Measurements from ENCODE around the gene CX3CR1. TPM values are rescaled to one million over a fixed set of nuclear protein-coding genes. Genes with fewer than 3 reads are reported as not detected.

Gene CX3CR1
- polyA plus RNA-seq, 4 donors: 0.06 to 3.7 TPM; not detected in 2

GRCh38 chr3:39277893-39278615, 1.8 kb downstream of the CX3CR1 start:
- Histone ChIP-seq H3K27me3 (ENCODE audit: control insufficient read depth in 3 of 3, insufficient read depth in 3 of 3, low read length in 3 of 3) (peaks cover 0 to 2% (median 0%) of the 10 kb centered on the region in 3 donors), H3K27ac (ENCODE audit: low read depth in 1 of 3, low read length in 2 of 3) (no peak overlapping the region), H3K9me3 (ENCODE audit: control insufficient read depth in 2 of 2, insufficient read depth in 1 of 2, low read depth in 1 of 2, low read length in 1 of 2) (no peaks in the 10 kb centered on the region), H3K36me3 (ENCODE audit: control insufficient read depth in 3 of 3, insufficient read depth in 2 of 3, low read depth in 1 of 3, low read length in 3 of 3) (no peaks in the 10 kb centered on the region), H3K4me3 (ENCODE audit: low read depth in 1 of 3, low read length in 3 of 3) (no peak overlapping the region), H3K4me1 (ENCODE audit: control insufficient read depth in 3 of 3, insufficient read depth in 2 of 3, low read depth in 1 of 3, low read length in 2 of 3) (no peaks in the 10 kb centered on the region)
- DNase-seq (no peak), FAIRE-seq (no peak)
- WGBS, 3 donors: 56 to 61% (median 59%) methylated on average over 5 of the region's 5 CpGs

GRCh38 chr3:39276746-39277145, 3.1 kb downstream of the CX3CR1 start:
- no peaks in the 10 kb centered on the region for H3K36me3 ChIP-seq (ENCODE audit: control insufficient read depth in 3 of 3, insufficient read depth in 2 of 3, low read depth in 1 of 3, low read length in 3 of 3)
- FAIRE-seq (no peak), DNase-seq (no peak)
- no peaks in the 10 kb centered on the region for H3K4me1 ChIP-seq (ENCODE audit: control insufficient read depth in 3 of 3, insufficient read depth in 2 of 3, low read depth in 1 of 3, low read length in 2 of 3)
- H3K9me3 ChIP-seq (ENCODE audit: control insufficient read depth in 2 of 2, insufficient read depth in 1 of 2, low read depth in 1 of 2, low read length in 1 of 2): no peaks in the 10 kb centered on the region
- H3K4me3 ChIP-seq (ENCODE audit: low read depth in 1 of 3, low read length in 3 of 3): no peak overlapping the region
- H3K27me3 ChIP-seq (ENCODE audit: control insufficient read depth in 3 of 3, insufficient read depth in 3 of 3, low read length in 3 of 3): peaks cover 0 to 2% (median 0%) of the 10 kb centered on the region in 3 donors
- H3K27ac ChIP-seq (ENCODE audit: low read depth in 1 of 3, low read length in 2 of 3): no peak overlapping the region

GRCh38 chr3:39275963-39276593, 3.8 kb downstream of the CX3CR1 start:
- FAIRE-seq: no peak
- no peak for DNase-seq
- Histone ChIP-seq H3K27ac (ENCODE audit: low read depth in 1 of 3, low read length in 2 of 3) (no peak overlapping the region), H3K36me3 (ENCODE audit: control insufficient read depth in 3 of 3, insufficient read depth in 2 of 3, low read depth in 1 of 3, low read length in 3 of 3) (no peaks in the 10 kb centered on the region), H3K9me3 (ENCODE audit: control insufficient read depth in 2 of 2, insufficient read depth in 1 of 2, low read depth in 1 of 2, low read length in 1 of 2) (no peaks in the 10 kb centered on the region), H3K4me3 (ENCODE audit: low read depth in 1 of 3, low read length in 3 of 3) (no peak overlapping the region), H3K27me3 (ENCODE audit: control insufficient read depth in 3 of 3, insufficient read depth in 3 of 3, low read length in 3 of 3) (peaks cover 0 to 2% (median 0%) of the 10 kb centered on the region in 3 donors), H3K4me1 (ENCODE audit: control insufficient read depth in 3 of 3, insufficient read depth in 2 of 3, low read depth in 1 of 3, low read length in 2 of 3) (no peaks in the 10 kb centered on the region)
- 58 to 78% (median 76%) methylated on average over 3 of the region's 3 CpGs for WGBS, 3 donors

- Histone ChIP-seq H3K4me1 (ENCODE audit: control insufficient read depth in 3 of 3, insufficient read depth in 2 of 3, low read depth in 1 of 3, low read length in 2 of 3) (no peaks in the 10 kb centered on the region), H3K9me3 (ENCODE audit: control insufficient read depth in 2 of 2, insufficient read depth in 1 of 2, low read depth in 1 of 2, low read length in 1 of 2) (no peaks in the 10 kb centered on the region), H3K4me3 (ENCODE audit: low read depth in 1 of 3, low read length in 3 of 3) (no peak overlapping the region), H3K27me3 (ENCODE audit: control insufficient read depth in 3 of 3, insufficient read depth in 3 of 3, low read length in 3 of 3) (peaks cover 0 to 2% (median 0%) of the 10 kb centered on the region in 3 donors), H3K27ac (ENCODE audit: low read depth in 1 of 3, low read length in 2 of 3) (no peak overlapping the region), H3K36me3 (ENCODE audit: control insufficient read depth in 3 of 3, insufficient read depth in 2 of 3, low read depth in 1 of 3, low read length in 3 of 3) (no peaks in the 10 kb centered on the region)
- WGBS, 3 donors: 45 to 71% (median 67%) methylated on average over 3 of the region's 3 CpGs
- no peak for FAIRE-seq
- peak in 1 of 2 donors; percentile 36 for DNase-seq
These were observed 4.8 kb downstream of the CX3CR1 start for GRCh38 chr3:39275052-39275451.

- Histone ChIP-seq H3K27me3 (ENCODE audit: control insufficient read depth in 3 of 3, insufficient read depth in 3 of 3, low read length in 3 of 3) (peaks cover 0 to 2% (median 0%) of the 10 kb centered on the region in 3 donors), H3K4me3 (ENCODE audit: low read depth in 1 of 3, low read length in 3 of 3) (no peak overlapping the region), H3K9me3 (ENCODE audit: control insufficient read depth in 2 of 2, insufficient read depth in 1 of 2, low read depth in 1 of 2, low read length in 1 of 2) (no peaks in the 10 kb centered on the region), H3K27ac (ENCODE audit: low read depth in 1 of 3, low read length in 2 of 3) (no peak overlapping the region), H3K36me3 (ENCODE audit: control insufficient read depth in 3 of 3, insufficient read depth in 2 of 3, low read depth in 1 of 3, low read length in 3 of 3) (no peaks in the 10 kb centered on the region), H3K4me1 (ENCODE audit: control insufficient read depth in 3 of 3, insufficient read depth in 2 of 3, low read depth in 1 of 3, low read length in 2 of 3) (no peaks in the 10 kb centered on the region)
- no peak for DNase-seq
- no peak for FAIRE-seq
- 58 to 69% (median 59%) methylated on average over 3 of the region's 3 CpGs for WGBS, 3 donors
These were observed 6.7 kb downstream of the CX3CR1 start for GRCh38 chr3:39273119-39273518.

GRCh38 chr3:39272191-39272590, 7.6 kb downstream of the CX3CR1 start:
- no peaks in the 10 kb centered on the region for H3K9me3 ChIP-seq (ENCODE audit: control insufficient read depth in 2 of 2, insufficient read depth in 1 of 2, low read depth in 1 of 2, low read length in 1 of 2)
- H3K4me1 ChIP-seq (ENCODE audit: control insufficient read depth in 3 of 3, insufficient read depth in 2 of 3, low read depth in 1 of 3, low read length in 2 of 3): no peaks in the 10 kb centered on the region
- no peaks in the 10 kb centered on the region for H3K36me3 ChIP-seq (ENCODE audit: control insufficient read depth in 3 of 3, insufficient read depth in 2 of 3, low read depth in 1 of 3, low read length in 3 of 3)
- no peak for DNase-seq
- H3K27ac ChIP-seq (ENCODE audit: low read depth in 1 of 3, low read length in 2 of 3): no peak overlapping the region
- FAIRE-seq: no peak
- WGBS, 3 donors: 65 to 78% (median 75%) methylated on average over 2 of the region's 2 CpGs
- peaks cover 0 to 2% (median 0%) of the 10 kb centered on the region in 3 donors for H3K27me3 ChIP-seq (ENCODE audit: control insufficient read depth in 3 of 3, insufficient read depth in 3 of 3, low read length in 3 of 3)
- no peak overlapping the region for H3K4me3 ChIP-seq (ENCODE audit: low read depth in 1 of 3, low read length in 3 of 3)

GRCh38 chr3:39271363-39271914, 8.4 kb downstream of the CX3CR1 start:
- 87 to 93% (median 93%) methylated on average over 6 of the region's 6 CpGs for WGBS, 3 donors
- no peaks in the 10 kb centered on the region for H3K27me3 ChIP-seq (ENCODE audit: control insufficient read depth in 3 of 3, insufficient read depth in 3 of 3, low read length in 3 of 3)

GRCh38 chr3:39269528-39269927, 10.3 kb downstream of the CX3CR1 start:
- Histone ChIP-seq H3K4me3 (ENCODE audit: low read depth in 1 of 3, low read length in 3 of 3) (no peak overlapping the region), H3K27ac (ENCODE audit: low read depth in 1 of 3, low read length in 2 of 3) (no peak overlapping the region), H3K4me1 (ENCODE audit: control insufficient read depth in 3 of 3, insufficient read depth in 2 of 3, low read depth in 1 of 3, low read length in 2 of 3) (no peaks in the 10 kb centered on the region), H3K36me3 (ENCODE audit: control insufficient read depth in 3 of 3, insufficient read depth in 2 of 3, low read depth in 1 of 3, low read length in 3 of 3) (no peaks in the 10 kb centered on the region), H3K27me3 (ENCODE audit: control insufficient read depth in 3 of 3, insufficient read depth in 3 of 3, low read length in 3 of 3) (peaks cover 0 to 3% (median 0%) of the 10 kb centered on the region in 3 donors), H3K9me3 (ENCODE audit: control insufficient read depth in 2 of 2, insufficient read depth in 1 of 2, low read depth in 1 of 2, low read length in 1 of 2) (no peaks in the 10 kb centered on the region)
- DNase-seq (no peak), FAIRE-seq (no peak)
- 83 to 89% (median 85%) methylated on average over 4 of the region's 4 CpGs for WGBS, 3 donors

More at GRCh38 chr3:39271363-39271914, 8.4 kb downstream of the CX3CR1 start:
- no peak overlapping the region for H3K27ac ChIP-seq (ENCODE audit: low read depth in 1 of 3, low read length in 2 of 3)
- no peaks in the 10 kb centered on the region for H3K9me3 ChIP-seq (ENCODE audit: control insufficient read depth in 2 of 2, insufficient read depth in 1 of 2, low read depth in 1 of 2, low read length in 1 of 2)
- H3K4me3 ChIP-seq (ENCODE audit: low read depth in 1 of 3, low read length in 3 of 3): no peak overlapping the region
- no peaks in the 10 kb centered on the region for H3K36me3 ChIP-seq (ENCODE audit: control insufficient read depth in 3 of 3, insufficient read depth in 2 of 3, low read depth in 1 of 3, low read length in 3 of 3)
- DNase-seq (no peak), FAIRE-seq (no peak)
- no peaks in the 10 kb centered on the region for H3K4me1 ChIP-seq (ENCODE audit: control insufficient read depth in 3 of 3, insufficient read depth in 2 of 3, low read depth in 1 of 3, low read length in 2 of 3)
